ENCODE data around the gene IDE.

The IDE gene

GRCh38 chr10:92411406-92411805 is 162.5 kb downstream of the IDE start:
- Histone ChIP-seq H3K4me3 (ENCODE audit: low read length) (no peak overlapping the region), H3K79me2 (ENCODE audit: low read length) (no peaks in the 10 kb centered on the region), H3K9me2 (replicated peaks; ENCODE audit: insufficient read depth, low read length) (no peaks in the 10 kb centered on the region), H3F3A (ENCODE audit: insufficient read depth, low read length) (no peaks in the 10 kb centered on the region), H3K27ac (ENCODE audit: low read length) (no peak overlapping the region), H3K4me2 (ENCODE audit: low read depth, low read length) (no peak overlapping the region), H3K4me1 (ENCODE audit: low read length) (no peaks in the 10 kb centered on the region), H4K20me1 (ENCODE audit: insufficient read depth, low read length) (no peaks in the 10 kb centered on the region), H3K9ac (ENCODE audit: low read length) (no peak overlapping the region), H3K9me3 (replicated peaks; ENCODE audit: insufficient read depth, low read length) (no peaks in the 10 kb centered on the region), H3K27me3 (replicated peaks; ENCODE audit: insufficient read depth, low read length) (no peaks in the 10 kb centered on the region), H2AFZ (ENCODE audit: low read length) (no peak overlapping the region), H3K36me3 (replicated peaks; ENCODE audit: insufficient read depth, low read length) (no peaks in the 10 kb centered on the region)
- DNase-seq, result no peak
- TF ChIP-seq CTCF (IDR thresholded peaks at IDR 0.05; ENCODE audit: low read length) (no peak), EZH2 (optimal IDR thresholded peaks at IDR 0.05; ENCODE audit: low read depth, low read length) (no peak), EZH2phosphoT487 (IDR thresholded peaks at IDR 0.05; ENCODE audit: low read length) (no peak)

- Histone ChIP-seq H3K9ac (ENCODE audit: low read length) (no peak overlapping the region), H3K27me3 (replicated peaks; ENCODE audit: insufficient read depth, low read length) (no peaks in the 10 kb centered on the region), H2AFZ (ENCODE audit: low read length) (no peak overlapping the region), H3K4me3 (ENCODE audit: low read length) (no peak overlapping the region), H3K27ac (ENCODE audit: low read length) (no peak overlapping the region), H3K4me1 (ENCODE audit: low read length) (no peaks in the 10 kb centered on the region), H3F3A (ENCODE audit: insufficient read depth, low read length) (no peaks in the 10 kb centered on the region), H3K36me3 (replicated peaks; ENCODE audit: insufficient read depth, low read length) (no peaks in the 10 kb centered on the region), H4K20me1 (ENCODE audit: insufficient read depth, low read length) (no peaks in the 10 kb centered on the region), H3K79me2 (ENCODE audit: low read length) (no peaks in the 10 kb centered on the region), H3K4me2 (ENCODE audit: low read depth, low read length) (no peak overlapping the region), H3K9me3 (replicated peaks; ENCODE audit: insufficient read depth, low read length) (no peaks in the 10 kb centered on the region), H3K9me2 (replicated peaks; ENCODE audit: insufficient read depth, low read length) (no peaks in the 10 kb centered on the region)
- DNase-seq, result no peak
- TF ChIP-seq EZH2phosphoT487 (IDR thresholded peaks at IDR 0.05; ENCODE audit: low read length) (no peak), EZH2 (optimal IDR thresholded peaks at IDR 0.05; ENCODE audit: low read depth, low read length) (no peak), CTCF (IDR thresholded peaks at IDR 0.05; ENCODE audit: low read length) (no peak)
These were observed 163.4 kb downstream of the IDE start for GRCh38 chr10:92410501-92410900.

GRCh38 chr10:92408017-92408361 is 165.9 kb downstream of the IDE start:
- TF ChIP-seq EZH2phosphoT487 (IDR thresholded peaks at IDR 0.05; ENCODE audit: low read length) (no peak), EZH2 (optimal IDR thresholded peaks at IDR 0.05; ENCODE audit: low read depth, low read length) (no peak), CTCF (IDR thresholded peaks at IDR 0.05; ENCODE audit: low read length) (no peak)

More at GRCh38 chr10:92408017-92408361, 165.9 kb downstream of the IDE start:
- no peak overlapping the region for H2AFZ ChIP-seq (ENCODE audit: low read length)
- H3K4me1 ChIP-seq (ENCODE audit: low read length), result no peaks in the 10 kb centered on the region
- no peaks in the 10 kb centered on the region for H3K36me3 ChIP-seq (replicated peaks; ENCODE audit: insufficient read depth, low read length)
- no peaks in the 10 kb centered on the region for H3K79me2 ChIP-seq (ENCODE audit: low read length)
- no peaks in the 10 kb centered on the region for H4K20me1 ChIP-seq (ENCODE audit: insufficient read depth, low read length)
- H3K4me2 ChIP-seq (ENCODE audit: low read depth, low read length), result no peak overlapping the region
- no peaks in the 10 kb centered on the region for H3K9me3 ChIP-seq (replicated peaks; ENCODE audit: insufficient read depth, low read length)
- DNase-seq, result no peak
- no peak overlapping the region for H3K4me3 ChIP-seq (ENCODE audit: low read length)
- no peak overlapping the region for H3K27ac ChIP-seq (ENCODE audit: low read length)
- no peaks in the 10 kb centered on the region for H3K9me2 ChIP-seq (replicated peaks; ENCODE audit: insufficient read depth, low read length)
- no peaks in the 10 kb centered on the region for H3F3A ChIP-seq (ENCODE audit: insufficient read depth, low read length)
- H3K27me3 ChIP-seq (replicated peaks; ENCODE audit: insufficient read depth, low read length), result no peaks in the 10 kb centered on the region
- no peak overlapping the region for H3K9ac ChIP-seq (ENCODE audit: low read length)
